Activated gamma-delta T cell (primary cell): ENCODE measurements around the gene JUP.
"Not testable (repeated sequence)": the region's sequence is repeated elsewhere in the genome, so short reads cannot be mapped to it uniquely, and the experiment has no call there.

Source experiments
- DNase-seq: peaks from one replicate; lab custom pipeline; 2025; lab: John Stamatoyannopoulos, UW

The JUP gene

GRCh38 chr17:41781404-41782110 is 5.0 kb downstream of the JUP start:
- DNase-seq = no peak

- DNase-seq = no peak
These were observed 6.6 kb downstream of the JUP start for GRCh38 chr17:41779954-41780353.

GRCh38 chr17:41777574-41778188 is 8.8 kb downstream of the JUP start:
- no peak for DNase-seq

DNA sequence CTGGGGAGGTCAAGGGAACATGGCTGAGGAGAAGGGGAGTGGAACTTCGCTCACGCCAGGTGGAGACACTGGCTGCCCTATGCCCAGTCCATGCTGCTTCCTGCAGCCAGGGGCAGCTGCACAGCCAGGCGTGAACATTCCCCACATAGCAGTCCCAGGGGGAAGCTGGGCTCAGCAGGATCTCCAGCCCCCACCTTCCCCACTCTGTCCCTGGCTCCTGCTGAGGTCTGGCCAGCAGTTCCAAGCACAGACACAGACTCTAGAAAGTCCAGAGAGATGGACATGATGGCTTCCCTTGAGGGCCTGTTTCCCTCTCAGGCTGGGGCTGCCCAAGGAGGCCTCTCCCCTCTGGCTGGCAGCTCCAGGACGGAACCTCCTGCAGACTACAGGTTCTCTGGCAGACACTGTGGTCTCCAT is 9.3 kb downstream of the JUP start:
- DNase-seq = no peak

DNA sequence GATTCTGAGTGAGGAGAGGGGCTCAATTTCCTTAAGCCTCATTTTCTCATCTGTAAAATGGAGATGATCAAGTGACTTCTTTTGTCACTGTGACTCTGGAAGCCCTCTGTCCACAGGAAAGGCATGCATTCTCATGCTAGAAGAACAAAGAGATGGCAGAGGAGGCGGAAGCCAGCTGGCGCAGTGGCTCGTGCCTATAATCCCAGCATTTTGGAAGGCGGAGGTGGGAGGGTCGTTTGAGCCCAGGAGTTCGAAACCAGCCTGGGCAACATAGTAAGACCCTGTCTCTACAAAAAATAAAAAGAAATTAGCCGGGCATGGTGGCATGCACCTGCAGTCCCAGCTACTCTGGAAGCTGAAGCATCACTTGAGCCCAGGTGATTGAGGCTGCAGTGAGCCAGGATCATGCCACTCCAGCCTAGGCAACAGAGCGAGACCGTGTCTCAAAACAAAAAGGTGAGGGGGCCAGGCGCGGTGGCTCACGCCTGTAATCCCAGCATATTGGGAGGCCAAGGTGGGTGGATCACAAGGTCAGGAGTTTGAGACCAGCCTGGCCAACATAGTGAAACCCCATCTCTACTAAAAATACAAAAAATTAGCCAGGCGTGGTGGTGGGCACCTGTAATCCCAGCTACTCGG is 10.1 kb downstream of the JUP start:
- not testable (repeated sequence) for DNase-seq

- DNase-seq = no peak
These were observed 10.9 kb downstream of the JUP start for GRCh38 chr17:41775394-41776226.

DNA sequence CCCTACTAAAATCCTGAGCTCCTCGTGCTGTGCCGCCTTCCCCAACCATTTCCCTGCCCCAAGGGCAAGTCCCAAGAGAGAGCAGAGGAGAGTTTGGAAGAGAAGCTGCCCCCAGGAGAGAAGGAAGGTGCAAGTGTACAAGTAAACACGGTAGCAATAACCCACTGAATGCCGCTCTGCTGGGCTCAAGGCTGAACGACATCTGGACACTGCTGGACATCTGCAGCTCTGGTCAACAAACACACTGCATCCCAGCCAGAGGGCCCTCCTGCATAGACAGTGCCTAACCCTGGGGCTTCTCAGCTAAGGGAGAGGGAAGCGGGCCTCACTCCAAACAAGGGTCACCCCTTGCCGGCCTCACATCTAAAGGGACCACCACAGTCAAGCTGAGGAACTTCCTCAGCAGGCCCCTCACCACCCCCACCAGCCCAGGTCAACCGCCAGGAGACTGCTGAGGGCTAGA is 12.7 kb downstream of the JUP start:
- DNase-seq = no peak

DNA sequence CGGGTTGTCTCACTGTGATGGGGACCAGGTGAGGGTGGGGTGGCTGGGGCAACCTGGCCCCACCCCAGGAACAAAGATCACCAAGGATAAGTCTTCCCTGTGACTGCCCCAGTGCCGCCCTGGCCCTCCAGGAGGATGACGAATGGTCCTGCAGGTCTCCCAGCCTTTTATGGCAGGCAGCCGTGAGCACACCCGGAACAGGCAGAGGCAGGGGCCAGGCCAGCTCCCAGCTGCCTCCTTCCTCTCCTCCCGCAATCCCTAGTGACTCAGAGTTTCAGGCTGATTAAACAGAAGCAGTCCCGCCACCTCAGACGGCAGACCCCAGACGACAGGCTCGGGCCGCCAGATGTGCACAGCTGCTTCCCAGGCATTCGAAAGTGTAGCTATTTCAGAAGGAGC is 13.3 kb downstream of the JUP start:
- no peak for DNase-seq

- no peak for DNase-seq
These were observed 13.8 kb downstream of the JUP start for GRCh38 chr17:41772586-41773189.

DNA sequence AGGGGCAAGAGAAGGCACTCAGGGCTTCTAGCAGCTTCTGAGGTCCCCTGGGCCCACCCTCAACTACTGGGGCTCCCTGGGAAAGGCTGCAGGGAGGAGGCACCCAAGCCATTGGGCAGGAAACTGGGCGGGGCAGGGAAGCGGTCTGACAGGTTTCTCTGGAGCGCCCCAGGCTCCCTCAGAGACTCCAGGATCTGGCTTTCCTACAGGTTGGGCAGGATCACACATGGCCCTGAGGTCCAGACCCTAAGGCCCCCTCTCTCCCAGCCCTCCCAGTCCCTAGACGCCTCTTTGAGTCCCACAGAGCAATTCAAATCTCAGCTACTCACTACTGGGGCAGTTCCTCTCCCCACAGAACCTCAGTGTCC is 14.3 kb downstream of the JUP start:
- DNase-seq = no peak

- DNase-seq = no peak
These were observed 14.9 kb downstream of the JUP start for GRCh38 chr17:41771389-41772206.

GRCh38 chr17:41769985-41770384 is 16.5 kb downstream of the JUP start:
- DNase-seq = no peak

GRCh38 chr17:41769346-41769862 is 17.1 kb downstream of the JUP start:
- no peak for DNase-seq

DNA sequence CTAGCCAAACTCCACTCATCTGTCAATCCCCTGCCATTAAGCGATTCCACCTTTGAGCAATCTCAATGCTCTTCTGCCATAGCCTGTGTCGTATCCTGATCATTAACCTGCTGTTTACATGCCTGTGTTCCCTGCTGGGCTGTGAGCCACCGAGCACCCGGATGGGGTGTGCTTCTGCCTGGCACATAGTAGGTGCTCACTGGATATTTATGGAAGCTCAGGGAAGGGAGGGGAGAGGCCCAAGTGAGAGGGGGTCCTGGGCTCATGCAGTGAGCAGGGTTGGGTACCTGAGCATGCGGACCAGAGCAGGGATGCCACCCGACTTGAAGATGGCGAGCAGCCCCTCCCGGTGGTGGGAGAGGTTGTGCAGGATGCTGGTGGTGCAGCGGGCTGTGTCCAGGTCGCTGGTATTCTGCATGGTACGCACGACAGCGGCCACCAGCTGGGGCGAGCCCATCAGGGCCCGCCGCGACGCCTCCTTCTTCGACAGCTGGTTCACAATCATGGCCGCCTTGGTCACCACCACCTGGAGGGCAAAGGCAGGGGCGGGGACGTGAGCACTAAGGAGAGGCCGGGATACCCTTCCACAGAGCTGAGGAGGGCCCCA is 17.7 kb downstream of the JUP start:
- no peak for DNase-seq

DNA sequence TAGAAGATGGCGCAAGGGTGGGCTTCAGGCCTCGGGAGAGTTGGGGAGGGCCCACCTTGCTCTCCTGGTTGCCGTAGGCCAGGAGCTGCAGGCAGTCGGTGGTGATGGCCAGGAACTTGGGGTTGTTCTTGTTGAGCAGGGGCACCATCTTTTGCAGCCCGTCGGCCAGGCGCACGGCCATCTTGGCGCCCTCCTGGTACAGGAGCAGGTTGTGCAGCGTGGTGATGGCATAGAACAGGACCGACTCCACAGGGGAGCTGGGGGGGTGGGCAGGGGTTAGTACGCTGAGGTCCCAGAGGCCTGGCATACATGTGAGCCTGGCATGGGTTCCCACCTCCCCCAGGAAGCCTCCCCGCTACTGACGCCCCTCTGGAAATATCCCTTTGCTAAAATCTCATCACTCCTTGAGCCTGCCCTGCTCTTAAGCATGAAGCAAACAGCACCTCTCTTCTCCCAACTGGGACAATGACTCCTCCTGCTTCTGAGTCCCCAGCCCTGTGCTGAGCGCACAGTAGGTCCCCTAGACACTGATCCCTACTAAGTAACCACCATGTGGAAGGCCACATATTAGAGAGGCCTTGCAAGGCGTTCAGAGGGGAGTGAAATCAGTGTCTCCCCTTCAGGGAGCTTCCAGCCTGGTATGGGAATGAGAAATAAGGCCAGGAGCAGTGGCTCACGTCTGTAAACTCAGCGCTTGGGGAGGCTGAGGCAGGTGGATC is 19.0 kb downstream of the JUP start:
- no peak for DNase-seq

GRCh38 chr17:41766135-41766534 is 20.4 kb downstream of the JUP start:
- no peak for DNase-seq

- no peak for DNase-seq
These were observed 23.2 kb downstream of the JUP start for GRCh38 chr17:41763327-41763726.

DNA sequence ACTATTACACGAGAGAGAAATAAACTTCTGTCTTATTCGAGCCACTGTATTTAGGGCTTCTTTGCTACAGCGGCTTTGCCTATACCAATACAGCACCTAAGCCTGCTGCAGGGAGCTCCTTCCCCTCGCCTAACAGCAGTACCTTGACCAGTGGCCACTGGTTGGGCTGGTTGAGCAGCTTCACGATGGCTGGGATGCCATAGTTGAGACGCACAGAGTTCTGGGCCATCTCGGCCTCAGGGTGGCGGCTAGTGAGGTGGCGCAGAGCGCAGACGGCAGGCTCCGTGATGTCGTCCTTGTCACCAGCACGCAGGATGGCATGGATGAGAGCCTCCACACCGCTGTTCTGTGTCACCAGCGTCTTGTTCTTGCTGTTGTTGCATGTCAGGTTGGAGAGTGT is 23.7 kb downstream of the JUP start:
- no peak for DNase-seq

- DNase-seq = no peak
These were observed 24.1 kb downstream of the JUP start for GRCh38 chr17:41762391-41762790.

DNA sequence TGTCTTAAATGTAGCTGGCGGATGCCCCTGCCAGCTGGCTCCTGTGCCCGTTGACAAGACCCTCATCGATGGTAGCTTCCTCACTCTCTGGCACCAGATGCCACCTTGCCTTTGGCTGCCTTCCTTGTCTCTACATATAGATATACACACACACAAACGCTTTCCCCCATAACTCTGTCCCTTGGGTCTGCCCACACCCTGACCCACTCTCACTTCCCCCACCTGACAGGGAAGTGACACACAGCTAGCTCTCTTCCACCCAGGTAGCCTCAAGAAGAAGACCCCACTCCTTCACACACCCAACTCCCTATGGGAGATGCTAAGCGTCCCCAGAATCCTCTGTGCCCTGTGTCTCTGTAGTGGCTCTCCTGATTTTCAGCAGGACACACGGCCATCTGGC is 25.6 kb downstream of the JUP start:
- no peak for DNase-seq
